ENCODE measurements around the gene MACROD1.

MACROD1 gene

GRCh38 chr11:64013141-64013896 is 152.6 kb downstream of the MACROD1 start:
- DNase-seq (ENCODE audit: low read depth), result no peak

GRCh38 chr11:64011371-64011770 is 154.5 kb downstream of the MACROD1 start:
- DNase-seq (ENCODE audit: low read depth), result no peak

GRCh38 chr11:64010783-64011182 is 155.1 kb downstream of the MACROD1 start:
- no peak for DNase-seq (ENCODE audit: low read depth)

GRCh38 chr11:64009710-64010109 is 156.2 kb downstream of the MACROD1 start:
- DNase-seq (ENCODE audit: low read depth), result no peak

- no peak for DNase-seq (ENCODE audit: low read depth)
Observed at GRCh38 chr11:64008914-64009633, 156.8 kb downstream of the MACROD1 start.

GRCh38 chr11:64008283-64008913 is 157.5 kb downstream of the MACROD1 start:
- DNase-seq (ENCODE audit: low read depth), result no peak

- DNase-seq (ENCODE audit: low read depth), result no peak
Observed at GRCh38 chr11:64007629-64008282, 158.2 kb downstream of the MACROD1 start.

GRCh38 chr11:64007160-64007628 is 158.7 kb downstream of the MACROD1 start:
- no peak for DNase-seq (ENCODE audit: low read depth)

GRCh38 chr11:64006398-64006797 is 159.5 kb downstream of the MACROD1 start:
- DNase-seq (ENCODE audit: low read depth), result no peak

- no peak for DNase-seq (ENCODE audit: low read depth)
Observed at GRCh38 chr11:64005691-64006090, 160.2 kb downstream of the MACROD1 start.

GRCh38 chr11:64004590-64004984 is 161.3 kb downstream of the MACROD1 start:
- DNase-seq (ENCODE audit: low read depth), result no peak

GRCh38 chr11:64003807-64004589 is 161.9 kb downstream of the MACROD1 start:
- no peak for DNase-seq (ENCODE audit: low read depth)

GRCh38 chr11:64001484-64002420 is 164.2 kb downstream of the MACROD1 start:
- no peak for DNase-seq (ENCODE audit: low read depth)

GRCh38 chr11:64000740-64001483 is 165.0 kb downstream of the MACROD1 start:
- DNase-seq (ENCODE audit: low read depth), result no peak

- no peak for DNase-seq (ENCODE audit: low read depth)
Observed at GRCh38 chr11:64000026-64000739, 165.7 kb downstream of the MACROD1 start.

- peak; percentile 30 for DNase-seq (ENCODE audit: low read depth)
Observed at GRCh38 chr11:63999349-64000025, 166.4 kb downstream of the MACROD1 start.

GRCh38 chr11:63998558-63999348 is 167.2 kb downstream of the MACROD1 start:
- no peak for DNase-seq (ENCODE audit: low read depth)
